Esophagus squamous epithelium (tissue), 5 donors: Measurements from ENCODE around the gene MINDY2. TPM values are rescaled to one million over a fixed set of nuclear protein-coding genes. Genes with fewer than 3 reads are reported as not detected.
A peak's percentile ranks its signal among the peaks of the same experiment; 100 is the strongest.

Source experiments
- DNase-seq: peaks from one replicate; lab custom pipeline; 2025; lab: John Stamatoyannopoulos, UW
- H3K27ac ChIP-seq, 4 donors: fragments of 200-600 bp; sonication (generic); one replicate each; pipeline ENCODE4 v1.5.1; 2016 to 2019; ENCODE audit warnings: mild to moderate bottlenecking in 1 of 4
- H3K27me3 ChIP-seq, 4 donors: fragments of 200-600 bp; sonication (generic); 1 replicate in 3 of 4; 2 replicates in 1 of 4; pipeline versions ENCODE4 v1.5.1 to v1.6.0; 2017 to 2021; ENCODE audit warnings: antibody characterized with exemption in 1 of 4
- H3K36me3 ChIP-seq, 3 donors: fragments of 200-600 bp; sonication (generic); one replicate each; pipeline ENCODE4 v1.5.1; 2016 to 2019
- H3K4me1 ChIP-seq, 3 donors: fragments of 200-600 bp; sonication (generic); one replicate each; pipeline ENCODE4 v1.5.1; 2017 to 2019
- H3K4me3 ChIP-seq, 4 donors: fragments of 200-600 bp; sonication (generic); 1 replicate in 3 of 4; 2 replicates in 1 of 4; pipeline ENCODE4 v1.5.1; 2016 to 2019; ENCODE audit warnings: mild to moderate bottlenecking in 2 of 4, moderate library complexity in 1 of 4
- H3K9me3 ChIP-seq, 3 donors: fragments of 200-600 bp; sonication (generic); one replicate each; pipeline ENCODE4 v1.5.1; 2016 to 2019
- CTCF ChIP-seq, 6 experiments: fragments of 450-650 bp in 4 of 6; fragments of 200-600 bp in 2 of 6; sonication (generic) in 2 of 6; IDR thresholded peaks; one replicate each; pipeline ENCODE4 v1.5.1; 2016 to 2019; ENCODE audit warnings: antibody characterized with exemption in 6 of 6, mild to moderate bottlenecking in 4 of 6, moderate library complexity in 4 of 6
- POLR2A ChIP-seq, 4 donors: fragments of 450-650 bp; IDR thresholded peaks; one replicate each; pipeline ENCODE4 v1.6.1; 2017; ENCODE audit warnings: antibody characterized with exemption in 4 of 4, mild to moderate bottlenecking in 4 of 4, moderate library complexity in 3 of 4
- WGBS, 2 donors: methylation state at CpG; one replicate each; pipeline ENCODE4 v1.1.5; 2018; 5-methylcytosine and 5-hydroxymethylcytosine counted together
- intact Hi-C: fragments of 100-400 bp; cut with DNase I; formaldehyde crosslinking; loops from one replicate; pipeline ENCODE4 v1.15.0; 2022
- total RNA-seq, 4 donors: library from RNA; depleted of rRNA; stranded (reverse); fragments of >200 nt; gene quantifications; one replicate each; pipeline ENCODE4 v1.1.0, GENCODE V29; 2016
- donor health status: DM: yes; HTN: yes; CAD: no.

The MINDY2 gene
- total RNA-seq, 4 donors from 2014 or later = 9.1 to 17.0 (median 13.9) TPM

- H3K27ac ChIP-seq = peak overlapping the region in 3 of 4 donors; percentile 24 to 64 (median 63)
- intact Hi-C loops = no loop called here
- no peaks in the 10 kb centered on the region for H3K9me3 ChIP-seq
- no peaks in the 10 kb centered on the region for H3K27me3 ChIP-seq
- H3K36me3 ChIP-seq = peaks cover 0 to 6% (median 0%) of the 10 kb centered on the region in 3 donors
- peaks cover 6 to 80% (median 28%) of the 10 kb centered on the region in 3 donors for H3K4me1 ChIP-seq
- DNase-seq = no peak
- 94 to 95% methylated on average over 4 of the region's 4 CpGs for WGBS, 2 donors
- no peak overlapping the region for H3K4me3 ChIP-seq
- TF ChIP-seq CTCF (IDR thresholded peaks at IDR 0.05) (no peak), POLR2A (IDR thresholded peaks at IDR 0.05) (no peak)
Observed at GRCh38 chr15:58732625-58733363, 38.3 kb upstream of the MINDY2 start.

GRCh38 chr15:58734859-58735258 is 36.2 kb upstream of the MINDY2 start:
- intact Hi-C loops = no loop called here
- peaks cover 6 to 90% (median 28%) of the 10 kb centered on the region in 3 donors for H3K4me1 ChIP-seq
- DNase-seq = no peak
- no peak for TF ChIP-seq POLR2A (IDR thresholded peaks at IDR 0.05)
- no peak for TF ChIP-seq CTCF (IDR thresholded peaks at IDR 0.05)
- H3K27ac ChIP-seq = no peak overlapping the region
- H3K36me3 ChIP-seq = no peaks in the 10 kb centered on the region
- H3K9me3 ChIP-seq = no peaks in the 10 kb centered on the region
- H3K27me3 ChIP-seq = no peaks in the 10 kb centered on the region
- WGBS, 2 donors = 59 to 74% methylated on average over 2 of the region's 2 CpGs
- H3K4me3 ChIP-seq = no peak overlapping the region

- Histone ChIP-seq H3K4me3 (no peak overlapping the region), H3K4me1 (peaks cover 6 to 89% (median 22%) of the 10 kb centered on the region in 3 donors), H3K9me3 (no peaks in the 10 kb centered on the region), H3K27me3 (no peaks in the 10 kb centered on the region), H3K27ac (no peak overlapping the region), H3K36me3 (no peaks in the 10 kb centered on the region)
- DNase-seq = no peak
- TF ChIP-seq POLR2A (IDR thresholded peaks at IDR 0.05) = no peak
- no peak for TF ChIP-seq CTCF (IDR thresholded peaks at IDR 0.05)
- intact Hi-C loops = no loop called here
- 38 to 42% methylated on average over 2 of the region's 2 CpGs for WGBS, 2 donors
Observed at GRCh38 chr15:58736018-58736643, 35.0 kb upstream of the MINDY2 start.

- Histone ChIP-seq H3K27ac (no peak overlapping the region), H3K9me3 (no peaks in the 10 kb centered on the region), H3K4me3 (no peak overlapping the region), H3K36me3 (no peaks in the 10 kb centered on the region), H3K27me3 (no peaks in the 10 kb centered on the region), H3K4me1 (peaks cover 1 to 89% (median 18%) of the 10 kb centered on the region in 3 donors)
- intact Hi-C loops = no loop called here
- DNase-seq = no peak
- TF ChIP-seq POLR2A (IDR thresholded peaks at IDR 0.05) (no peak), CTCF (IDR thresholded peaks at IDR 0.05) (no peak)
- 79 to 86% methylated on average over 3 of the region's 3 CpGs for WGBS, 2 donors
Observed at GRCh38 chr15:58737298-58737697, 33.8 kb upstream of the MINDY2 start.

- Histone ChIP-seq H3K36me3 (no peaks in the 10 kb centered on the region), H3K27ac (no peak overlapping the region), H3K9me3 (no peaks in the 10 kb centered on the region), H3K4me1 (peaks cover 0 to 88% (median 18%) of the 10 kb centered on the region in 3 donors), H3K4me3 (no peak overlapping the region), H3K27me3 (no peaks in the 10 kb centered on the region)
- no peak for DNase-seq
- TF ChIP-seq CTCF (IDR thresholded peaks at IDR 0.05) (no peak), POLR2A (IDR thresholded peaks at IDR 0.05) (no peak)
- intact Hi-C loops = no loop called here
- 58 to 64% methylated on average over 1 of the region's 1 CpG for WGBS, 2 donors
Observed at GRCh38 chr15:58738046-58738707, 32.9 kb upstream of the MINDY2 start.
